NCI-H345 (cell line): Measurements from ENCODE around the gene ARHGAP15.

ENCODE experiments used
- DNase-seq: peaks from one replicate; lab custom pipeline; 2025; lab: John Stamatoyannopoulos, UW

The ARHGAP15 gene

GRCh38 chr2:143144813-143145455 is 15.7 kb downstream of the ARHGAP15 start:
- DNase-seq: no peak

- DNase-seq: no peak
Measured at GRCh38 chr2:143146366-143146765, 17.1 kb downstream of the ARHGAP15 start.

- no peak for DNase-seq
Measured at GRCh38 chr2:143146815-143147530, 17.8 kb downstream of the ARHGAP15 start.

- DNase-seq: no peak
Measured at GRCh38 chr2:143148011-143148410, 18.8 kb downstream of the ARHGAP15 start.

GRCh38 chr2:143148757-143149156 is 19.5 kb downstream of the ARHGAP15 start:
- no peak for DNase-seq

- DNase-seq: no peak
Measured at GRCh38 chr2:143150287-143150686, 21.1 kb downstream of the ARHGAP15 start.

GRCh38 chr2:143151111-143151752 is 22.0 kb downstream of the ARHGAP15 start:
- DNase-seq: no peak

GRCh38 chr2:143152219-143152618 is 23.0 kb downstream of the ARHGAP15 start:
- DNase-seq: no peak

- no peak for DNase-seq
Measured at GRCh38 chr2:143152637-143153036, 23.4 kb downstream of the ARHGAP15 start.

GRCh38 chr2:143155661-143156060 is 26.4 kb downstream of the ARHGAP15 start:
- no peak for DNase-seq

GRCh38 chr2:143157001-143157400 is 27.8 kb downstream of the ARHGAP15 start:
- no peak for DNase-seq

- DNase-seq: no peak
Measured at GRCh38 chr2:143157418-143157817, 28.2 kb downstream of the ARHGAP15 start.

GRCh38 chr2:143158098-143158497 is 28.9 kb downstream of the ARHGAP15 start:
- DNase-seq: no peak

GRCh38 chr2:143158551-143159485 is 29.6 kb downstream of the ARHGAP15 start:
- no peak for DNase-seq

- DNase-seq: no peak
Measured at GRCh38 chr2:143159486-143159840, 30.2 kb downstream of the ARHGAP15 start.

GRCh38 chr2:143160732-143161707 is 31.8 kb downstream of the ARHGAP15 start:
- no peak for DNase-seq

- DNase-seq: peak; percentile 68
Measured at GRCh38 chr2:143162123-143162837, 33.1 kb downstream of the ARHGAP15 start.

GRCh38 chr2:143162997-143163396 is 33.8 kb downstream of the ARHGAP15 start:
- DNase-seq: peak; percentile 20

- DNase-seq: no peak
Measured at GRCh38 chr2:143163499-143163898, 34.3 kb downstream of the ARHGAP15 start.

GRCh38 chr2:143165291-143165690 is 36.1 kb downstream of the ARHGAP15 start:
- DNase-seq: no peak
